HG02571 (cell line): ENCODE data around the gene PCCA.

Source experiments
- ATAC-seq: cut with Tn5 transposase; IDR thresholded peaks from one replicate; pipeline ENCODE4 v1.9.1; 2021; ENCODE audit warnings: mild to moderate bottlenecking, moderate library complexity; ENCODE audit not compliant: unreplicated experiment

Gene PCCA

GRCh38 chr13:100394005-100394695, 305.3 kb downstream of the PCCA start:
- ATAC-seq: peak; percentile 93

GRCh38 chr13:100395698-100396373, 306.9 kb downstream of the PCCA start:
- no peak for ATAC-seq

GRCh38 chr13:100396776-100397175, 307.9 kb downstream of the PCCA start:
- no peak for ATAC-seq

GRCh38 chr13:100397627-100398026, 308.7 kb downstream of the PCCA start:
- no peak for ATAC-seq

- no peak for ATAC-seq
Measured at GRCh38 chr13:100398360-100398759, 309.5 kb downstream of the PCCA start.

GRCh38 chr13:100399455-100399854, 310.6 kb downstream of the PCCA start:
- ATAC-seq: no peak

- no peak for ATAC-seq
Measured at GRCh38 chr13:100403675-100404074, 314.8 kb downstream of the PCCA start.

- ATAC-seq: no peak
Measured at GRCh38 chr13:100409132-100409531, 320.2 kb downstream of the PCCA start.

GRCh38 chr13:100423375-100423774, 334.5 kb downstream of the PCCA start:
- ATAC-seq: no peak

DNA sequence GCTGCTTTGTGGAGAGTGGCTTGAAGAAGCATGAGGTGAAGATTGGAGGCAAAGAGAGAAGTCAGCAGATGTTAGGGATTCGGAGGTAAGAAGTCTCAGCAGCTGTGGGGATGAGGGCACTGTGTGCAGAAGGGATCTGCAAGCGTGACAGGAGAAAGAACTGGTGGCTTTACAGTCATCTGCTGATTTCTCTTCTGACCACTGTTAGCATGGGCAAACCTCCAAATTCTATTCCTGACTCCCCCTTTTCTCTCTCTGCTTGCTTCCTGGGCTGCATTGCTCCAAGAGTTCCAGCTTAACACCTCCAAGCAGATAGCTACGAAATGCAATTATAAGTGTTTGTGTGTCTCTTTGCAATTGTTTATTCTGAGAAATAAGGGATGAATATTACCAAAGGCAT, 340.1 kb downstream of the PCCA start:
- ATAC-seq: no peak

DNA sequence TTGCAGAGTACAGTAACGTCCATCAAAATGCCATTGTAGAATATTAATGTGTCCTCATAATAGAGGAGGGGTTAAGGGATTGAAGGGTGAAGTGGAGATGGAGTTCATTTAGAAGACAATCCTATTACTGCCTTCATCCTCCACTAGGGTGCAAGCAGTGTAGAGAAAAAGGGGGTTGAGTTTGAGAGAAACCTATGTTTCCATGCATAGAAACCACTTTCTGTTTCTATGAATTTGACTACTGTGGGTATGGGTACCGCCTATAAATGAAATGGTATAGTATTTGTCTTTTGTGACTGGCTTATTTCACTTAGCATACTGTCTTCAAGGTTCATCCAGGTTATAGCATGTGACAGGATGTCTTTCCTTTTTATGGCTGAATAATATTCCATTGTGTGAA, 343.7 kb downstream of the PCCA start:
- no peak for ATAC-seq

DNA sequence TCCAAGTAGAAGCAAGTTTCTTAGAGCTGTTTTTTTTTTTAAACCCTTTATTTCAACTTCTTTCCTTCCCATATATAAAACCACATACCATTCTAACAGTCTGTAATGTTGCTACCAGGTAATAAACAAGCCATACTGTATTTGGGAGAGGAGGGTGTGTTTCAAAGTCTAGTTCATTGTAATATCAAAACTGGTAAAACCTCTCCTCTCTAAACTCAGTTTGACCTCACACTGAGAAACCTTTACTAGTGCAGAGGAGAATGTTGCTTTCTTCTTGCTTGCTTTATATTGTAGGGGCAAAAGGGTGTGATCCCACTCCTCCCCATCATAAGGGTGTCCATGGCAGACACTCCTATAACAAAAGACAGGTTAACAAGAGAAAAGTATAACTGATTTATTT, 344.6 kb downstream of the PCCA start:
- ATAC-seq: no peak

GRCh38 chr13:100434010-100434763, 345.3 kb downstream of the PCCA start:
- ATAC-seq: peak; percentile 85

DNA sequence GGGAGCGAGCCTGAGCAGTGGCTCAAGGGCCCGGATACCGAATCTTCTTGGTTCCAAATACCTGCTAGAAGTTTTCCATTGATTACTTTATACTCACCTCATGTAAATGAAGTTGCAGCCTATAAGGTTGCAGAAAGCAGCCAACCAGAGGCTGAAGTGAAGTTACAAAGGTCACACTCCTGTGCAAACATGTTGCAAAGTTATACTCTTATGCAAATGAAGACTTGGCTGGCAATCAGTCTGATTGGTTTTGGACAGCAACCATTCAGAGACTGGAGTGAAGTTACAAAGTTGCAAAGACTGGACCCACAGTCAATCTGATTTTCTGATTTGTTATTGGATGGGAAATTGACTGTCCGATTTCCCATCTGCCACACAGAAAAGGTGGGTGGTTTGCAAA, 347.2 kb downstream of the PCCA start:
- ATAC-seq: no peak

DNA sequence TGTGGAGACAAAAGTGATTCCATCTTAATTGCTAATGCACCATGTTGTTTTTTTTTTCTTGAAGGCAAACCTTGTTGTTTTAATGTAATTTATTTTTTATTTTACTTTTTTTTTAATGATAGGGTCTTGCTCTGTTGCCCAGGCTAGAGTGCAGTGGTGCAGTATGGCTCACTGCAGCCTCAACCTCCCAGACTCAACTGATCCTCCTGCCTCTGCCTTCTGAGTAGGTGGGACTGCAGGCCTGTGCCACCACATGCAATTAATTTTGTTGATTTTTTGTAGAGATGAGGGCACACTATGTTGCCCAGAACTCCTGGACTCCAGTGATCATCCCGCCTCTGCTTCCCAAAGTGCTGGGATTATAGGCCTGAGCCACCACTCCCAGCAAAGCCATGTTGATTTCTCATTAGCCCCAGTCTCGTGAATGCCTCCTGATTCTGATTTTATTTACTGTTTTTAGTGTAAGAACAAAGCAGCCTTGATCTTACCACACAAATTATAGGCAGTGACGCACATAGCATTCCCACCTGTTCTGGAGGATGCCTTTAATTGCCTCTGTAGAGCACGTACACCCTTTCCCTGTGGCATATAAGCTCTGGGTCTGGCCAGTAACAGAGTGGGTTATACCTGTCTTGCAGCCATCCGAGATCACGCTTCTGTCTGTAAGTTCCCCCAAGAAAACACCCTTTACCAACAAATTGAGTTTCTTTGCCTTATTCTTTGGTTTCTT, 349.3 kb downstream of the PCCA start:
- no peak for ATAC-seq

DNA sequence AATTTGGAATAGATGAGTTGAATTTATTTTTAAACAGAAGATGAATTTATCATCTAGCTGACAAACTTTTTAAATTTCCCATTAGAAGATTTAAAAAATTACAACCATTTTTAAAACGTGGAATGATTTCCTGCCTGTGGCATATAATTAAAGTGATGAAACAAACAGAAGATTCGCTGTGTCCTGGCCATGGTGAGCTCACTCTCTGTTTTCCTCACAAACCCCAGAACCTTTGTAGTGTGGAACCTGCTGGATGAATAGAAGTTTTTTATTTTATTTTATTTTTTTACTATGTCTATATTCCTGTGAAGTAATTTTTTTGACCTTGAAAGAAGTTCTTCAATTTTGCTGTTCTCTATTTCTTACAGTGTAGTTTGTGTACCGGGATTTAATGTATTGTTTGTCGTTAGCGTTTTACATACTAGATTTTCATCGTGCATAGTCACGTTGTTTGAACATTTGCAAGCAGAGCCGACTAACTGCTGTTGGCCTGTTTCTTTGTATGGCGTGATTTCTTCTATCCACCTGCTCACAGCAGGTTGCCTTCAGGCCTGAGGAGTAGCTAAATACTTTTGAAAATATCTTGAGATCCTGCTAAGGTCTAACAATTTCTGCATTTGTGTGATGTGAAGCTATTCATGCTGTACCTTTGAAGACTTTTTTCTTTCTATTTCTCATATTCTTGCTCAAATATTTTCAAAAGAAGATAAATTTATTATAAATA, 350.5 kb downstream of the PCCA start:
- ATAC-seq: no peak

- ATAC-seq: no peak
Measured at GRCh38 chr13:100440751-100441425, 352.0 kb downstream of the PCCA start.

- ATAC-seq: no peak
Measured at GRCh38 chr13:100442095-100442832, 353.4 kb downstream of the PCCA start.

DNA sequence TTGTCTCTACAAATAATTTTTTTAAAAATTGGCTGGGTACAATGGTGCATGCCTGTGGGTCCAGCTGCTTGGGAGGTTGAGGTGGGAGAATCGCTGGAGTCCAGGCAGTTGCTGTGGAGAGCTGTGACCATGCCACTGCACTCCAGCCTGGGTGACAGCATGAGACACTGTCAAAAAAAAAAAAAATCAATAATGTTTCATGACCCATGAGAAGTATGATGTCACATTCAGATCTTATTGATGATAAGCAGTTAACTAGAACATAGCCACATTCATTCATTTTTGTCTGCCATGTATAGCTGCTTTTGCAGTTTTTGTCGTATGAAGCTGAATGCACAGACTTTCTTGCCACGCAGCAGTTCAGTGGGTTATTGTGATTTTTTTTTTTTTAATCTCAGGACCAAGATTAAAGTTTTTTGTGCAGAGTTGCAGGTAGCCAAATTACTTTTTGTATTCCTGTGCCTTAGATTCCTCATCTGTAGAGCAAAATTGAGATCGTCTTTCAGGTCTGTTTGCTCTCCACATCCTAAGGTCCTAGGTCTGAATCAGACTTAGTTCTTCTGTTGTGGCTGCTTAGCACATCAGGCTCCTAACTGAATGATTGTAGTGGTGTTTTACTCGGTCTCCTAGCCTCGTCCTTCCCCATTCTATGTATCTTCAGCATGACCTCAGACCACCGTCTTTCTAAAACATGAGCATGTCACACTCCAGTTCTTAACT, 354.5 kb downstream of the PCCA start:
- ATAC-seq: no peak
